Subcutaneous adipose tissue (tissue), 4 donors: ENCODE data around the gene ATXN1. TPM values are rescaled to one million over a fixed set of nuclear protein-coding genes. Genes with fewer than 3 reads are reported as not detected.

Source experiments
- total RNA-seq, 4 donors: library from RNA; depleted of rRNA; stranded (reverse); fragments of >200 nt; gene quantifications; one replicate each; pipeline ENCODE4 v1.1.0, GENCODE V29; 2016
- TF ChIP-seq, protein P1 (sequence below): fragments of 450-650 bp; IDR thresholded peaks from one replicate; pipeline ENCODE4 v1.5.1; 2016; ENCODE audit warnings: low read depth, mild to moderate bottlenecking, control low read depth, antibody characterized with exemption, moderate library complexity

ATXN1 gene
- total RNA-seq, 4 donors from 2014 or later: 27.1 to 35.6 (median 35.1) TPM

- TF ChIP-seq, protein P1, sequence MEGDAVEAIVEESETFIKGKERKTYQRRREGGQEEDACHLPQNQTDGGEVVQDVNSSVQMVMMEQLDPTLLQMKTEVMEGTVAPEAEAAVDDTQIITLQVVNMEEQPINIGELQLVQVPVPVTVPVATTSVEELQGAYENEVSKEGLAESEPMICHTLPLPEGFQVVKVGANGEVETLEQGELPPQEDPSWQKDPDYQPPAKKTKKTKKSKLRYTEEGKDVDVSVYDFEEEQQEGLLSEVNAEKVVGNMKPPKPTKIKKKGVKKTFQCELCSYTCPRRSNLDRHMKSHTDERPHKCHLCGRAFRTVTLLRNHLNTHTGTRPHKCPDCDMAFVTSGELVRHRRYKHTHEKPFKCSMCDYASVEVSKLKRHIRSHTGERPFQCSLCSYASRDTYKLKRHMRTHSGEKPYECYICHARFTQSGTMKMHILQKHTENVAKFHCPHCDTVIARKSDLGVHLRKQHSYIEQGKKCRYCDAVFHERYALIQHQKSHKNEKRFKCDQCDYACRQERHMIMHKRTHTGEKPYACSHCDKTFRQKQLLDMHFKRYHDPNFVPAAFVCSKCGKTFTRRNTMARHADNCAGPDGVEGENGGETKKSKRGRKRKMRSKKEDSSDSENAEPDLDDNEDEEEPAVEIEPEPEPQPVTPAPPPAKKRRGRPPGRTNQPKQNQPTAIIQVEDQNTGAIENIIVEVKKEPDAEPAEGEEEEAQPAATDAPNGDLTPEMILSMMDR: no peak
Observed at GRCh38 chr6:16723826-16724225, 37.4 kb downstream of the ATXN1 start.

DNA sequence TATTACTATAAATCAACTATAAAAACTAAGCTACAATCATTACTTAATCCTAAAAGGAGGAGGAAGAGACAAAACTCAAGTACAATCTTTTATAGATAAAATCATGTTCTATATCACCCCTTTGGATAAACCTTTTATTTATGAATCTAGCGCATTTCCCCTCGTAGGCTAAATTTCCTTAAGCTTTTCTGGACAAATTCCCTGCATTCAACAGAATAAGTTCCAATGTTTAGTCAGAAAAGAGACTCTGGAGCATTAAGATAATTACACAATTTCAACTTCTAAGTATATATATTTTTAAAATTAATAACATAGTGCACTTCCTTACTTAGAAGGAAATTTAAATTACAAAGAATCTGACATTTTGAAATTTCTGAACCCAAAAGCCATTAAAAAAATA lies 37.9 kb downstream of the ATXN1 start:
- TF ChIP-seq, protein P1: no peak

- TF ChIP-seq, protein P1: no peak
Observed at GRCh38 chr6:16722630-16723029, 38.6 kb downstream of the ATXN1 start.

DNA sequence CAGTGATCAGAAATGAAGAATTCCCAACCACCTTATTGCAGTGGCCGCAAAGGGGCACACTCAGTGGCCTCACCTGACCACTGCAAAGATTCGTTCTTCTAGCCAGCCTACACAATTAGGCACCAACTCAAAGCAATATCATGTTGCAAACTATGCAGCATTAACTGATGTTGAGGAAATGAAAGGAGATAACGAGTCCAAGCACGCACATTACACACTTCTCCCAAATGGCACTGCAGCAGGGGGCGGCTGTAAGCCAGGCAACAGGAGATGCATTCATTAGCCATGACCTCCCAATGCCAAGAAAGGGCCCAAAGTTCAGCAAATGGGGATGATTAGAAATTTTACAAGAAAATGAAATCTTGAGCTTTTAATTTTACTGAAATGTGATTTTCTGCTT lies 39.3 kb downstream of the ATXN1 start:
- TF ChIP-seq, protein P1: no peak

- TF ChIP-seq, protein P1: no peak
Observed at GRCh38 chr6:16720861-16721260, 40.4 kb downstream of the ATXN1 start.

DNA sequence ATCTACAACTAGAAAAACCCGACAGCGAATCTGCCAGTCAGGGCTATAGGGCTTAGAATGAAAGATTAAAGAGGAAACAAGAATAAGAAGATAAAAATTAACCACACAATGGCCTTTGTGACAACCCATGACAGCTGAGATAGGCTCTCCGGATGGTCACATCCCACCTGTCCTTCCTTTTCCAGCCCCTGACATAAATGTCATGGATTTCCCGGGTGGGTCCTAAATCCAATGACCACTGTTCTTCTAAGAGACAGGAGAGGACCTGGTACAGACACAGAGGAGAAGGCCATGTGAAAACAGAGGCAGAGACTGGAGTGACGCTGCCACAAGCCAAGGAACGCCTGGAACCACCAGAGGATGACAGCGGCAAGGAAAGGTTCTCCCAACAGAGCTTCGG lies 41.8 kb downstream of the ATXN1 start:
- TF ChIP-seq, protein P1: no peak

GRCh38 chr6:16718356-16718755 lies 42.9 kb downstream of the ATXN1 start:
- TF ChIP-seq, protein P1: no peak
